A549 (cell line): ENCODE measurements around the gene CLSTN2.

Experiments used
- CTCF ChIP-seq: fragments of >200 bp; sonication (Bioruptor Twin); formaldehyde crosslinking; IDR thresholded peaks from 3 replicates; pipeline ENCODE4 v1.5.1; 2016
- TF ChIP-seq, protein P1 (sequence below): fragments of 200-600 bp; sonication (generic); IDR thresholded peaks from 2 replicates; pipeline ENCODE4 v1.6.1; 2016; ENCODE audit warnings: antibody characterized with exemption, mild to moderate bottlenecking, moderate library complexity

GRCh38 chr3:140521751-140522445 lies 586.9 kb downstream of the CLSTN2 start:
- TF ChIP-seq, protein P1, sequence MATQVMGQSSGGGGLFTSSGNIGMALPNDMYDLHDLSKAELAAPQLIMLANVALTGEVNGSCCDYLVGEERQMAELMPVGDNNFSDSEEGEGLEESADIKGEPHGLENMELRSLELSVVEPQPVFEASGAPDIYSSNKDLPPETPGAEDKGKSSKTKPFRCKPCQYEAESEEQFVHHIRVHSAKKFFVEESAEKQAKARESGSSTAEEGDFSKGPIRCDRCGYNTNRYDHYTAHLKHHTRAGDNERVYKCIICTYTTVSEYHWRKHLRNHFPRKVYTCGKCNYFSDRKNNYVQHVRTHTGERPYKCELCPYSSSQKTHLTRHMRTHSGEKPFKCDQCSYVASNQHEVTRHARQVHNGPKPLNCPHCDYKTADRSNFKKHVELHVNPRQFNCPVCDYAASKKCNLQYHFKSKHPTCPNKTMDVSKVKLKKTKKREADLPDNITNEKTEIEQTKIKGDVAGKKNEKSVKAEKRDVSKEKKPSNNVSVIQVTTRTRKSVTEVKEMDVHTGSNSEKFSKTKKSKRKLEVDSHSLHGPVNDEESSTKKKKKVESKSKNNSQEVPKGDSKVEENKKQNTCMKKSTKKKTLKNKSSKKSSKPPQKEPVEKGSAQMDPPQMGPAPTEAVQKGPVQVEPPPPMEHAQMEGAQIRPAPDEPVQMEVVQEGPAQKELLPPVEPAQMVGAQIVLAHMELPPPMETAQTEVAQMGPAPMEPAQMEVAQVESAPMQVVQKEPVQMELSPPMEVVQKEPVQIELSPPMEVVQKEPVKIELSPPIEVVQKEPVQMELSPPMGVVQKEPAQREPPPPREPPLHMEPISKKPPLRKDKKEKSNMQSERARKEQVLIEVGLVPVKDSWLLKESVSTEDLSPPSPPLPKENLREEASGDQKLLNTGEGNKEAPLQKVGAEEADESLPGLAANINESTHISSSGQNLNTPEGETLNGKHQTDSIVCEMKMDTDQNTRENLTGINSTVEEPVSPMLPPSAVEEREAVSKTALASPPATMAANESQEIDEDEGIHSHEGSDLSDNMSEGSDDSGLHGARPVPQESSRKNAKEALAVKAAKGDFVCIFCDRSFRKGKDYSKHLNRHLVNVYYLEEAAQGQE = no peak
- TF ChIP-seq CTCF = no peak
